CD14-positive monocyte (primary cell): ENCODE results near the gene CFAP157. TPM values are rescaled to one million over a fixed set of nuclear protein-coding genes. Genes with fewer than 3 reads are reported as not detected.

Experiments used
- DNase-seq, 3 donors: peaks; one replicate each; pipeline ENCODE4 v3.0.0-alpha.2; 2011 to 2022
- H2AFZ ChIP-seq: 2 replicates; pipeline ENCODE4 v1.6.0; 2012; ENCODE audit warnings: mild to moderate bottlenecking, low read depth, low read length, inconsistent platforms; ENCODE audit not compliant: insufficient read depth, poor library complexity, severe bottlenecking
- H3K27ac ChIP-seq, 2 donors: 1 replicate in 1 of 2; 2 replicates in 1 of 2; pipeline ENCODE4 v1.5.1; 2012 to 2013; ENCODE audit warnings: low read length in 2 of 2, control low read depth in 1 of 2, inconsistent platforms in 1 of 2, low read depth in 1 of 2, mild to moderate bottlenecking in 1 of 2
- H3K27me3 ChIP-seq, 2 donors: one replicate each; pipeline versions ENCODE4 v1.6.0 to v1.6.1; 2011 to 2013; ENCODE audit warnings: low read length in 2 of 2; ENCODE audit not compliant: control insufficient read depth in 2 of 2, insufficient read depth in 2 of 2
- H3K36me3 ChIP-seq, 2 donors: replicated peaks in 1 of 2; 1 replicate in 1 of 2; 2 replicates in 1 of 2; pipeline versions ENCODE4 v1.5.1 to v1.6.1; 2012 to 2013; ENCODE audit warnings: low read length in 2 of 2, control low read depth in 1 of 2, inconsistent platforms in 1 of 2, mild to moderate bottlenecking in 1 of 2; ENCODE audit not compliant: insufficient read depth in 2 of 2, control insufficient read depth in 1 of 2
- H3K4me1 ChIP-seq, 2 donors: 1 replicate in 1 of 2; 2 replicates in 1 of 2; pipeline versions ENCODE4 v1.5.1 to v1.6.1; 2012 to 2013; ENCODE audit warnings: low read length in 2 of 2, control low read depth in 1 of 2, inconsistent platforms in 1 of 2, mild to moderate bottlenecking in 1 of 2, moderate library complexity in 1 of 2; ENCODE audit not compliant: insufficient read depth in 2 of 2, control insufficient read depth in 1 of 2
- H3K4me2 ChIP-seq: replicated peaks from 2 replicates; pipeline ENCODE3; 2012; ENCODE audit warnings: low read length, moderate library complexity, mild to moderate bottlenecking; ENCODE audit not compliant: poor library complexity, severe bottlenecking; ENCODE audit errors: extremely low read depth
- H3K4me3 ChIP-seq, 3 experiments: fragments of 200-600 bp in 1 of 3; sonication (generic) in 1 of 3; replicated peaks in 1 of 3; 1 replicate in 2 of 3; 2 replicates in 1 of 3; pipeline ENCODE4 v1.5.1; 2011 to 2013; ENCODE audit warnings: low read length in 3 of 3, mild to moderate bottlenecking in 3 of 3, control low read depth in 2 of 3, low read depth in 2 of 3, inconsistent platforms in 1 of 3, moderate library complexity in 1 of 3
- H3K79me2 ChIP-seq: 2 replicates; pipeline ENCODE4 v1.6.0; 2012; ENCODE audit warnings: mild to moderate bottlenecking, control low read depth, inconsistent platforms, low read length, moderate library complexity; ENCODE audit not compliant: insufficient read depth
- H3K9ac ChIP-seq: 2 replicates; pipeline ENCODE4 v1.6.0; 2017; ENCODE audit warnings: low read length, mild to moderate bottlenecking; ENCODE audit not compliant: insufficient read depth, poor library complexity, severe bottlenecking
- H3K9me3 ChIP-seq, 2 donors: replicated peaks in 1 of 2; 1 replicate in 1 of 2; 2 replicates in 1 of 2; pipeline versions ENCODE4 v1.5.1 to v1.6.1; 2012 to 2013; ENCODE audit warnings: low read length in 2 of 2, control low read depth in 1 of 2; ENCODE audit not compliant: control insufficient read depth in 1 of 2, insufficient read depth in 1 of 2
- H4K20me1 ChIP-seq: 2 replicates; pipeline ENCODE4 v1.6.0; 2012; ENCODE audit warnings: mild to moderate bottlenecking, low read length, control low read depth, moderate library complexity; ENCODE audit not compliant: insufficient read depth
- H3K27ac Mint-ChIP-seq, 7 donors: one replicate each; pipeline ENCODE4 v1.8.0; 2020; ENCODE audit warnings: mild to moderate bottlenecking in 7 of 7, mixed read lengths in 7 of 7, moderate library complexity in 6 of 7, inconsistent platforms in 2 of 7
- H3K27me3 Mint-ChIP-seq, 3 donors: one replicate each; pipeline ENCODE4 v1.8.0; 2021 to 2022; ENCODE audit warnings: low read depth in 3 of 3, mild to moderate bottlenecking in 3 of 3, mixed read lengths in 3 of 3, moderate library complexity in 3 of 3, inconsistent platforms in 1 of 3
- H3K36me3 Mint-ChIP-seq, 2 donors: one replicate each; pipeline ENCODE4 v1.8.0; 2020; ENCODE audit warnings: mixed read lengths in 2 of 2, inconsistent platforms in 1 of 2, mild to moderate bottlenecking in 1 of 2
- H3K4me1 Mint-ChIP-seq: one replicate; pipeline ENCODE4 v1.8.0; 2020; ENCODE audit warnings: mild to moderate bottlenecking, mixed read lengths
- H3K4me3 Mint-ChIP-seq, 2 donors: one replicate each; pipeline ENCODE4 v1.8.0; 2020; ENCODE audit warnings: mild to moderate bottlenecking in 2 of 2, mixed read lengths in 2 of 2, moderate library complexity in 1 of 2
- H3K9me3 Mint-ChIP-seq, 7 donors: one replicate each; pipeline ENCODE4 v1.8.0; 2020 to 2022; ENCODE audit warnings: mixed read lengths in 7 of 7, mild to moderate bottlenecking in 6 of 7, moderate library complexity in 6 of 7, inconsistent platforms in 2 of 7
- WGBS: methylation state at CpG from one replicate; pipeline ENCODE4 v1.1.5; 2013; ENCODE audit warnings: missing lambda C conversion rate; ENCODE audit not compliant: insufficient coverage; 5-methylcytosine and 5-hydroxymethylcytosine counted together
- intact Hi-C, 2 donors: fragments of 100-400 bp; cut with micrococcal nuclease; formaldehyde crosslinking; loops; one replicate each; pipeline versions ENCODE4 v1.15.0 to v1.15.1; 2023
- polyA plus RNA-seq, 3 donors: library from polyadenylated mRNA; depleted of rRNA in 1 of 3; unstranded in 2 of 3; stranded (reverse) in 1 of 3; fragments of 300-500 nt in 2 of 3; fragments of >200 nt in 1 of 3; fragmentation: Illumina TruSeq in 2 of 3; gene quantifications; 1 replicate in 2 of 3; 2 replicates in 1 of 3; pipeline ENCODE4 v1.2.3, GENCODE V29; 2012 to 2021
- TF ChIP-seq, protein P1 (sequence below): fragments of 200-600 bp; IDR thresholded peaks from one replicate; pipeline ENCODE4 v1.8.0; 2022; ENCODE audit warnings: antibody characterized with exemption, mild to moderate bottlenecking

CFAP157 gene
- polyA plus RNA-seq, 3 donors, result 0.06 to 0.09 TPM; not detected in 1

DNA sequence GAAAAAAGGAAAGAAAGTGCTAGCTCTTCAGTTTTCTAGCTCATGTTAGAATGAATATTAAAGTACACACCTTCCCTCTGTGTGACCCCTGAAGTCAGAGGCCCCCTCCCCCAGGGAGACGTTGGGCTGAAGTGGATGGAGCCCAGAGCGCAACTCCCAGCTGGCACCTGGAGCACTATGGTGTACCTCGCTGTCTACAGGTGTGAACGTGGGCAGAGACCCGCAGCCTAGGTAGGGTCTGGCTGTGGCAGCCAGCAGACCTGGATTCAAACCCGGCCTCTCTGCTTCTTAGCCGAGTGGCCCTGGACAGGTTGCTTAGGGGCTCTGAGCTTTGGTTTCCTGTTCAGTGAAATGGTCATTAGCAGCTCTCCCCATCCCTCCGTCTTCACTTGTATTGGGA is 22.0 kb downstream of the CFAP157 start:
- peaks cover 4% of the 10 kb centered on the region for H3K4me1 Mint-ChIP-seq
- H3K36me3 Mint-ChIP-seq, result peaks cover 16 to 32% of the 10 kb centered on the region in 2 donors
- no peak for DNase-seq
- no peak overlapping the region for H3K27ac Mint-ChIP-seq
- peaks cover 30% of the 10 kb centered on the region for H4K20me1 ChIP-seq
- peaks cover 16 to 32% of the 10 kb centered on the region in 2 donors for H3K36me3 ChIP-seq
- intact Hi-C loops, result loop anchor here in 1 of 2 donors (10.0 kb wide), 1 partner anchor 114 kb away; the partner anchor contains the start of gene STXBP1
- H3K4me1 ChIP-seq, result peaks cover 9 to 13% of the 10 kb centered on the region in 2 donors
- H3K9ac ChIP-seq, result no peak overlapping the region
- no peak overlapping the region for H3K4me3 ChIP-seq
- H3K9me3 ChIP-seq, result no peaks in the 10 kb centered on the region
- no peaks in the 10 kb centered on the region for H3K79me2 ChIP-seq
- no peak overlapping the region for H3K4me3 Mint-ChIP-seq
- 94% methylated on average over 6 of the region's 8 CpGs for WGBS
- no peak overlapping the region for H3K4me2 ChIP-seq
- TF ChIP-seq, protein P1, sequence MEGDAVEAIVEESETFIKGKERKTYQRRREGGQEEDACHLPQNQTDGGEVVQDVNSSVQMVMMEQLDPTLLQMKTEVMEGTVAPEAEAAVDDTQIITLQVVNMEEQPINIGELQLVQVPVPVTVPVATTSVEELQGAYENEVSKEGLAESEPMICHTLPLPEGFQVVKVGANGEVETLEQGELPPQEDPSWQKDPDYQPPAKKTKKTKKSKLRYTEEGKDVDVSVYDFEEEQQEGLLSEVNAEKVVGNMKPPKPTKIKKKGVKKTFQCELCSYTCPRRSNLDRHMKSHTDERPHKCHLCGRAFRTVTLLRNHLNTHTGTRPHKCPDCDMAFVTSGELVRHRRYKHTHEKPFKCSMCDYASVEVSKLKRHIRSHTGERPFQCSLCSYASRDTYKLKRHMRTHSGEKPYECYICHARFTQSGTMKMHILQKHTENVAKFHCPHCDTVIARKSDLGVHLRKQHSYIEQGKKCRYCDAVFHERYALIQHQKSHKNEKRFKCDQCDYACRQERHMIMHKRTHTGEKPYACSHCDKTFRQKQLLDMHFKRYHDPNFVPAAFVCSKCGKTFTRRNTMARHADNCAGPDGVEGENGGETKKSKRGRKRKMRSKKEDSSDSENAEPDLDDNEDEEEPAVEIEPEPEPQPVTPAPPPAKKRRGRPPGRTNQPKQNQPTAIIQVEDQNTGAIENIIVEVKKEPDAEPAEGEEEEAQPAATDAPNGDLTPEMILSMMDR, result no peak
- no peaks in the 10 kb centered on the region for H3K27me3 ChIP-seq
- no peaks in the 10 kb centered on the region for H3K9me3 Mint-ChIP-seq
- H2AFZ ChIP-seq, result no peak overlapping the region
- peaks cover 2 to 5% (median 3%) of the 10 kb centered on the region in 3 donors for H3K27me3 Mint-ChIP-seq
- H3K27ac ChIP-seq, result no peak overlapping the region

DNA sequence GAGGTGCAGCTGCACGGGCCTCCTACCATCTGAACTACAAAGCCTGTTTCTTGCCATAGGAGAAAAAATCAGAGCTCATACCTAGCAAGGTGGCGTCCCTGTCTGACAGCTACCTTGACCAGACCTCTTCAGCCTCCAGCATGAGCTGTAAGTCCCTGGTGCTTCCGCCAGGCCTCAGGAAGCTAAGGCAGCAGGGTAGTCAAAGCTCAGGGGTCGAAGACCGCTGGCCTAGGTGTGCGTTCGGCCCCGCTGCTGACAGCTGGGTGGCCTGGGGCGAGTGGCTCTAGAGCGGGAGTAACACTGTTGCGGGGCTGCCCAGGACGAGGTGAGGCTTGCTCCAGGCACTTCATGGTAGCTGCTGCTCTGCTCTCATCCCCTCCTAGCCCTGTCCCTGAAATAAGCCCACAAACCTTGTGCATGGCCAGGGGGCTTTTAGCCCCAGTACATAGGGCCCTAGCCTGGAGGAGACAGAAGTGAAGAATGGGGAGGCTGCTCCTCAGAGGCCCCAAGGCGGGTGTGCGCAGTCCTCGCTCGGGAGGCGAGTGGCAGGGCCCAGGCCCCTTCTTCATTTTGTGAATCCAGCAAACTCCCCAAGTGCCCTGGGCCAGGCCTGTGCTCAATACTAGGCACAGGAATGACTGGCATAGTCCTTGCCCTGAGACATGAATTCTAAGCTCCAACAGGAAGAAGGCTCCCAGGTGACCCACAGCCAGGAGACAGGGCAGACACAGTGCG is 22.9 kb downstream of the CFAP157 start:
- H3K27ac Mint-ChIP-seq, result peak overlapping the region in 2 of 7 donors; percentile 42 to 66
- H3K4me3 Mint-ChIP-seq, result no peak overlapping the region
- no peak overlapping the region for H3K4me2 ChIP-seq
- H3K36me3 ChIP-seq, result peaks cover 16 to 32% of the 10 kb centered on the region in 2 donors
- H2AFZ ChIP-seq, result no peak overlapping the region
- peaks cover 16 to 32% of the 10 kb centered on the region in 2 donors for H3K36me3 Mint-ChIP-seq
- peaks cover 12% of the 10 kb centered on the region for H3K4me1 Mint-ChIP-seq
- no peaks in the 10 kb centered on the region for H3K9me3 Mint-ChIP-seq
- H3K79me2 ChIP-seq, result no peaks in the 10 kb centered on the region
- no peak overlapping the region for H3K9ac ChIP-seq
- peaks cover 14 to 19% of the 10 kb centered on the region in 2 donors for H3K4me1 ChIP-seq
- H3K27me3 Mint-ChIP-seq, result peaks cover 0 to 6% (median 3%) of the 10 kb centered on the region in 3 donors
- H3K9me3 ChIP-seq, result no peaks in the 10 kb centered on the region
- WGBS, result 95% methylated on average over 18 of the region's 18 CpGs
- intact Hi-C loops, result loop anchor here (5.0 to 10.0 kb wide), 2 partner anchors 115 to 137 kb away; partner anchors contain the start of gene STXBP1 (in 1 of the 2)
- DNase-seq, result no peak
- peaks cover 38% of the 10 kb centered on the region for H4K20me1 ChIP-seq
- H3K4me3 ChIP-seq, result no peak overlapping the region
- no peaks in the 10 kb centered on the region for H3K27me3 ChIP-seq
- TF ChIP-seq, protein P1, result no peak
- H3K27ac ChIP-seq, result no peak overlapping the region
